Measurements from ENCODE around the gene KLK12. TPM values are rescaled to one million over a fixed set of nuclear protein-coding genes. Genes with fewer than 3 reads are reported as not detected.
A peak's percentile ranks its signal among the peaks of the same experiment; 100 is the strongest.

Gene KLK12
- polyA plus RNA-seq, 1 donor from 2014 or later: not detected

GRCh38 chr19:51066393-51067186 is 31.8 kb upstream of the KLK12 start:
- no peak overlapping the region for H3K4me2 ChIP-seq (ENCODE audit: low read length)
- H3K4me3 ChIP-seq (ENCODE audit: low read length): no peak overlapping the region
- no peaks in the 10 kb centered on the region for H3F3A ChIP-seq (ENCODE audit: insufficient read depth, low read length, poor library complexity, severe bottlenecking)
- no peak overlapping the region for H3K9ac ChIP-seq (ENCODE audit: low read length)
- no peaks in the 10 kb centered on the region for H4K20me1 ChIP-seq (ENCODE audit: insufficient read depth)
- H3K9me2 ChIP-seq (ENCODE audit: insufficient read depth, low read length): no peaks in the 10 kb centered on the region
- no peaks in the 10 kb centered on the region for H3K9me3 ChIP-seq (ENCODE audit: low read length)
- no peak overlapping the region for H2AFZ ChIP-seq (ENCODE audit: low read depth, low read length)
- H3K79me2 ChIP-seq (replicated peaks; ENCODE audit: insufficient read depth, low read length): no peaks in the 10 kb centered on the region
- no peak for TF ChIP-seq REST (IDR thresholded peaks at IDR 0.05; ENCODE audit: borderline replicate concordance)
- TF ChIP-seq EZH2 (IDR thresholded peaks at IDR 0.05; ENCODE audit: borderline replicate concordance, insufficient read depth, low read length, poor library complexity, severe bottlenecking): no peak
- TF ChIP-seq RAD21 (conservative IDR thresholded peaks at IDR 0.05): no peak
- TF ChIP-seq MXI1 (conservative IDR thresholded peaks at IDR 0.05; ENCODE audit: poor library complexity, severe bottlenecking): no peak
- no peak for TF ChIP-seq TAF1 (IDR thresholded peaks at IDR 0.05; ENCODE audit: low read depth)
- TF ChIP-seq POLR2AphosphoS5 (IDR thresholded peaks at IDR 0.05): no peak
- TF ChIP-seq CTCF (IDR thresholded peaks at IDR 0.05; ENCODE audit: poor library complexity, severe bottlenecking): no peak
- TF ChIP-seq EP300 (conservative IDR thresholded peaks at IDR 0.05; ENCODE audit: poor library complexity, severe bottlenecking): no peak
- TF ChIP-seq SMC3 (conservative IDR thresholded peaks at IDR 0.05; ENCODE audit: poor library complexity): no peak
- no peaks in the 10 kb centered on the region for H3K36me3 ChIP-seq (ENCODE audit: insufficient read depth, low read length)
- H3K27me3 ChIP-seq (ENCODE audit: insufficient read depth, low read depth, low read length): peaks cover 16% of the 10 kb centered on the region
- no peak overlapping the region for H3K27ac ChIP-seq (ENCODE audit: low read length)

- no peaks in the 10 kb centered on the region for H3K9me2 ChIP-seq (ENCODE audit: insufficient read depth, low read length)
- no peak overlapping the region for H2AFZ ChIP-seq (ENCODE audit: low read depth, low read length)
- peaks cover 16% of the 10 kb centered on the region for H3K27me3 ChIP-seq (ENCODE audit: insufficient read depth, low read depth, low read length)
Observed at GRCh38 chr19:51065221-51065960, 30.6 kb upstream of the KLK12 start.

More at GRCh38 chr19:51065221-51065960, 30.6 kb upstream of the KLK12 start:
- H3F3A ChIP-seq (ENCODE audit: insufficient read depth, low read length, poor library complexity, severe bottlenecking): no peaks in the 10 kb centered on the region
- H3K36me3 ChIP-seq (ENCODE audit: insufficient read depth, low read length): no peaks in the 10 kb centered on the region
- no peak overlapping the region for H3K9ac ChIP-seq (ENCODE audit: low read length)
- H3K27ac ChIP-seq (ENCODE audit: low read length): no peak overlapping the region
- no peaks in the 10 kb centered on the region for H3K79me2 ChIP-seq (replicated peaks; ENCODE audit: insufficient read depth, low read length)
- no peak overlapping the region for H3K4me2 ChIP-seq (ENCODE audit: low read length)
- no peaks in the 10 kb centered on the region for H3K9me3 ChIP-seq (ENCODE audit: low read length)
- TF ChIP-seq REST (IDR thresholded peaks at IDR 0.05; ENCODE audit: borderline replicate concordance): no peak
- no peak for TF ChIP-seq TAF1 (IDR thresholded peaks at IDR 0.05; ENCODE audit: low read depth)
- no peak for TF ChIP-seq MXI1 (conservative IDR thresholded peaks at IDR 0.05; ENCODE audit: poor library complexity, severe bottlenecking)
- TF ChIP-seq RAD21 (conservative IDR thresholded peaks at IDR 0.05): no peak
- TF ChIP-seq SMC3 (conservative IDR thresholded peaks at IDR 0.05; ENCODE audit: poor library complexity): no peak
- no peak for TF ChIP-seq POLR2AphosphoS5 (IDR thresholded peaks at IDR 0.05)
- no peak for TF ChIP-seq CTCF (IDR thresholded peaks at IDR 0.05; ENCODE audit: poor library complexity, severe bottlenecking)
- TF ChIP-seq EZH2 (IDR thresholded peaks at IDR 0.05; ENCODE audit: borderline replicate concordance, insufficient read depth, low read length, poor library complexity, severe bottlenecking): no peak
- no peaks in the 10 kb centered on the region for H4K20me1 ChIP-seq (ENCODE audit: insufficient read depth)
- H3K4me3 ChIP-seq (ENCODE audit: low read length): peak overlapping the region; percentile 47

Data from neural cell (in vitro differentiated cells).